HG02981 (cell line): ENCODE data around the gene TMEM151A.
A peak's percentile ranks its signal among the peaks of the same experiment; 100 is the strongest.
"Not testable (repeated sequence)": the region's sequence is repeated elsewhere in the genome, so short reads cannot be mapped to it uniquely, and the experiment has no call there.

Experiments used
- ATAC-seq: cut with Tn5 transposase; IDR thresholded peaks from one replicate; pipeline ENCODE4 v1.9.1; 2021; ENCODE audit warnings: mild to moderate bottlenecking, moderate library complexity; ENCODE audit not compliant: unreplicated experiment

The TMEM151A gene

DNA sequence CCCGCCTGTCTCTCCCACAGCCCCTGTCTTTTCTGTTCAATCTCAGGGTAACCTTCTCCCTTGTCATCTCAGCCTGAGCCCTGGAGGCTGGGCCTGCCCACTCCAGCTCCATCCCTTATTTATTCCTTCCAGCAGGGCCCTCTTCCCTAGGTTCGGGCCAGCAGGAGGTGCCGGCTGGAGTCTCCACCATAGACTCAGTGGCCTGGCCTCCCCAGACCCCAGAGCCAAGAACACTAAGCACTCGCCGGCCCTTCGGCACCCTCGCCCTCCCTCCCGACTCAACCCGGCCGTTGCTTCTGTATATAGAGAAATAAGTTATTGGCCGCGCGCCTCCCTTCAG lies 24.7 kb upstream of the TMEM151A start:
- no peak for ATAC-seq

DNA sequence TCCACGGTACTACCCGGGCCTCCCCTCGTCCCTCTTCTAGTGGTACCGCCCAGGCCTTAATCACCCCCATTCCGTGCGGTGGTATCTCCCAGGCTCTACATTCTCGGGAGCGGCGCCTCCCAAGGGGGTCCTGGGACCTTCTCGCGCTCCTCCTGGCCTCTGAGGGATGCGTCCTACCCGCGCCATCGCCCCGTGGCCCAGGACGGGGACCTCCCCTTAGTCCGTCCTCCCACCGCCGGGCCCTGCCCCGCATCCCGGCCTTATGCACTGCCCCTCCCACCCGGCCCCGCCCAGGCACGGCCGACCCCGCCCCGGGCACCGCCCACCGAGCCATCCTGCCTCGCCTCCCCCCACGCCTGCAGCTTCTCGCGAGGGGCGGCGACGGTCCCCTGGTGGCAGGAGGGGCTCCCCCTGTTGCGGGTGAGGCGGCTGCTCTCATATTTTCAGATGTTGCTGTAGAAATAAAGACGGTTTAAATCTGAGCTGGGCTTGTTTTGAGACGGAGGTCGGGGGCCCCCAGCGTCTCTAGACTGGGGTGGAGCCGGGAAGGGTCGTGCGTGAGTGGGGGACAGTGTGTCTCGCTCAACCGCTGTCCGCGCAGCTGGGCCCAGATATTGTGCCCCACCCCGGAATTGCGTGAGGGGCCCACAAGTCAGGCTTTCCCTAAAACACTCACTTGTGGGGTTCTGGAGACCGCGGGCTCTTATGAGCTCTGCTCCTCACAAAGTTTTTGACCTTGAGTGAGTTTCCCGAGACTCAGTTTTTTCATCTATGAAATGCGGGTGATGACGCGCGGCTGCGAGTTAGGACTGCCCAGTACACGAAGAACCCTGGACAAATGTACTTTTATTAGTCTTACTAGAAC lies 24.1 kb upstream of the TMEM151A start:
- ATAC-seq, result peak; percentile 33

DNA sequence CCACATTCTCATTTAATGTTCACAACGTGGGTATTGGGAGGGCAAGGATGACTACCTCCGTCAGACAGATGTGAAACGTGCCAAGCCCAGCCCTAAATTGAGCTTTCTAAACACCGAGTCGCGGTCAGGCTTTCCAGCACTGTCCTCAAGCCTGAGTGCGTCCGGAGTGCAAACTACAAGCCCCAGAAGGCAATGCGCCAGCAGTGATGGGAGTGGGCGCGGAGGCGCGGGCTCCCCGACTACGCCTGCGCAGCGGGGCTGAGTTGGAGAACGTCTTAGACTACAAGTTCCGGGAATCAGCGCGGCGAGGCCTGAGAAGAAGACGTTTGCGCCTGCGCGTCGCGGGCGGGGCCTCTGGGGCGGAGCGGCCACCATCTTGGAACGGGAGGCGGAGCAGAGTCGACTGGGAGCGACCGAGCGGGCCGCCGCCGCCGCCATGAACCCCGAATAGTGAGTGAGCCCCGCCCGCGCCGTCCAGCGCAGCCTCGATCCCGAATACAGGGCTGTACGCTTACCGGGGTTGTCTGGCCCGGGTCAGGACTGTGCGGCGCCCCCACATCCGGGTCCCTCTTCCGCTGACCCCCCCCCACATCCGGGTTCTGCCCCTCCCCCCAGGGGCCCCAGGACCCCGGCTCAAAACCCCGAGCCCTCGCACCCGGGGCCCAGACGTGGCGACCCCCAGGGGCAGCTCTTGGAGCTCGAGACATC lies 23.3 kb upstream of the TMEM151A start, which contains the start of gene RAB1B:
Gene RAB1B (plus strand): TSS at position 396 of the 708 bp plus-strand sequence. CDS start 41 bp downstream, at position 437.
- peak; percentile 79 for ATAC-seq

DNA sequence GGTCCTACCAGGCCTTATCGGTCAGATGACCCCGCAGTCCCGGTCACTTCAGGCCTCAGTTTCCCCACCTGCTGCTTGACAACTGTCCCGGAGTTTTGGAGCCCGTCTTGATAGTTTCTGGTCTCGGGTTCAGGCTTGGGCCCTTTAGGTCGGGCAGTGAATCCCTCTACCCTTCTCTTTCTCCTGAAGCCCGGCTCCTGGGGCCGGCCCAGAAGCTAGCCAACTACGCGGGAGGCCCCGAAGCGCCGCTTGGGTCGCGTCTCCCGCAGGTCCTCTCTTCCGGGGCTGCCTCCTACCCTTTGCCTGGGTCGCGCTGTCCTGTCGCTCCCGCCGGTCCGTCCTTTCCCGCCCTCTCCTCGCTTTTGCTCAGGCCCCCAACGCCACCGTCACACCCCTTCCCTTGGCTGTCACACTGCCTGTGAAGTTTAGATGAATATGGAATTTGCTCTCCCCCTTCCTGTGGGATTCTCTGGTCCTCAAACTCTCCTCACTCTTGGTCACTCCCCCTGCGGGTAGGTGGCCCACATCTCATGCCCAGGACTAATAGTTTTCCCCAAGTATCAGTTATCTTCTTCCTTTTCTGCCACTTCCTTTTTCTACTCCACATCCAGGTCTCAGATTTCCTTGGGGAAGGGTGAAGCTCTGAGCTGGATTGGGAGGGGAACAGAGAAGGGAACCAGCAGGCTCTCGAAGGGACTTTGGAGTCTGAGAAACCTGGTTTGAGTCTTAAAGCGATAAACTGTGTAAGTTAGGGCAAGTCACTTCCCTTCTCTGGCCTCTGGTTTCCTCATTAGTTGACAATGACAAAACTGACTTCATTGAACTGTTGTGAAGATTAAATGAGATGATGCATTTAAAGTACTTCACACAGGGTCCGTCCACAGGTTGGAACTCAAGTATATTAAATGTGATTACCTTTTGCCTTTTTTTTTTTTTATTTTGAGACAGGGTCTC lies 22.5 kb upstream of the TMEM151A start:
- ATAC-seq, result no peak

DNA sequence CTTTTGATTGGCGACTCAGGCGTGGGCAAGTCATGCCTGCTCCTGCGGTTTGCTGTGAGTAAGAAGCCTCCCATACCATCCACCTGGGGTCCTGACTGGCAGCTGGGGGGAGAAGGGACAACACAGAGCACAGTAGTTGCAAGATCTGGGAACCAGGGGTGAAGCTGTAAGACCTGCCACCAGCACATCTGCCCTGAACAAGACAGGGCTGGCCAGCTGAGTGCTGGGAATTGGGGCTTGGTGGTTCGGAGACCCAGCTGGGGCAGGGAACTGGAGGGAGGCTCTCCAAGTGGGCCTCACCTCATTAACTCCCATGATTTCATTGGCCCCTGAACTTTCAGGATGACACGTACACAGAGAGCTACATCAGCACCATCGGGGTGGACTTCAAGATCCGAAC lies 19.9 kb upstream of the TMEM151A start:
- ATAC-seq, result no peak

DNA sequence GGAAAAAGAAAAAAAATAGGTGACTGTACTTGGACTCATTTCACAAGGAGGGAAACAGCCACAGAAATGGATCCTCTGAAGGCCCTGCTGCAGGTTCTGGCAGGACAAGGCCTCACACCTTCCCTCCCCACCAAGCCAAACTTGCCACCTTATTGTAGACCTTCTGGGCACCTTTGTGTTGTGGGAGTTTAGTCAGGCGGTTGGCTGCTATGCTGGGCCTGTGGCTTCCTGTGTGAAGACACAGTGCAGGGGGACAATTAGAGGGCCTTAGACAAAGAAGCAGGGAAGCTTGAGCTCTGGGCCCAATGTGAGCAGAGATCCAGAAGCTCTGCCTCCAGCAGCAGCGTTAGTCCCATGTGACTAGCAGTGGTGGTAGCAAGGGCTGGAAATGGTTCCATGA lies 19.1 kb upstream of the TMEM151A start:
- no peak for ATAC-seq

DNA sequence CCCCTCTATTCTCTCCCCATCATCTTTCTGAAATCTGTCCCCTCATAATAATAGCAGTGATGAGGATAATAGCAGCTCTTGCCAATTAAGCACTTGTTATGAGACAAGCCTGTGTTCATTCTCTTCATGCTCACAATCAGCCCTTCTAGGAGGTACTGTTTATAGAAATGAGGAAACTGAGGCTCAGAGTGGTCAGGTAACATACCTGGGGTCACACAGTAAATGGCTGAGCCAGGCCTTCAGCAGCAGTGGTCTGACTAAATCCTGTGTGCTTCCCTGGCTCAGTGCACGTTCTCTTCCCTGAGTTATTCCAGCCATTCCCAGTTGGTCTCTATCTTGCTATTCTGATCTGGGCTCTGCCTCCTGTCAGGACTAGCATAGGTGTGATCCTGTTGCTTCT lies 17.5 kb upstream of the TMEM151A start:
- no peak for ATAC-seq

DNA sequence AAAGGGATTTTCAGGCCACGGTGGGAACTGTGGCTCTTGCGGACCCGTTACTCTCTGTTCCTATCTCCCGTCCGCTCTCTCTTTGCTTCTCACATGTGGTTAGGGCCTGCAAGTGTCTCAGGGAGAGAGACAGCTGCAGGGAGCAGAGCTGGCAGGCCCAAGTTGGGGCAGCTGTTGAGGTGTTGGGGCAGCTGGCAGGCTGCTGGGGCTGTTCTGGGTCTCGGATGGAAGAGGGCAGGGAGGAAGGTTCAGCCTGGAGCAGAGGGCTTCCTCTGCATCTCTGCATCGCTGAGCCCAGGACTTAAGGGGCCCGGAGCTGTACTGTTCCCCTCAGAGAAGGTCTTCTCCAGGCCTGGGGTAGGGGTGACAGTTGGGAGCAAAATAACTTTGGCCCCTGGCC lies 16.3 kb upstream of the TMEM151A start:
- no peak for ATAC-seq

DNA sequence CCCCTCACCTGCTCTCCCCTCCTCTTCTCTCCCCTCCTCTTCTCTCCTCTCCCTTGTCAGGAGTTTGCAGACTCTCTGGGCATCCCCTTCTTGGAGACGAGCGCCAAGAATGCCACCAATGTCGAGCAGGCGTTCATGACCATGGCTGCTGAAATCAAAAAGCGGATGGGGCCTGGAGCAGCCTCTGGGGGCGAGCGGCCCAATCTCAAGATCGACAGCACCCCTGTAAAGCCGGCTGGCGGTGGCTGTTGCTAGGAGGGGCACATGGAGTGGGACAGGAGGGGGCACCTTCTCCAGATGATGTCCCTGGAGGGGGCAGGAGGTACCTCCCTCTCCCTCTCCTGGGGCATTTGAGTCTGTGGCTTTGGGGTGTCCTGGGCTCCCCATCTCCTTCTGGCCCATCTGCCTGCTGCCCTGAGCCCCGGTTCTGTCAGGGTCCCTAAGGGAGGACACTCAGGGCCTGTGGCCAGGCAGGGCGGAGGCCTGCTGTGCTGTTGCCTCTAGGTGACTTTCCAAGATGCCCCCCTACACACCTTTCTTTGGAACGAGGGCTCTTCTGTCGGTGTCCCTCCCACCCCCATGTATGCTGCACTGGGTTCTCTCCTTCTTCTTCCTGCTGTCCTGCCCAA lies 15.6 kb upstream of the TMEM151A start:
- no peak for ATAC-seq

DNA sequence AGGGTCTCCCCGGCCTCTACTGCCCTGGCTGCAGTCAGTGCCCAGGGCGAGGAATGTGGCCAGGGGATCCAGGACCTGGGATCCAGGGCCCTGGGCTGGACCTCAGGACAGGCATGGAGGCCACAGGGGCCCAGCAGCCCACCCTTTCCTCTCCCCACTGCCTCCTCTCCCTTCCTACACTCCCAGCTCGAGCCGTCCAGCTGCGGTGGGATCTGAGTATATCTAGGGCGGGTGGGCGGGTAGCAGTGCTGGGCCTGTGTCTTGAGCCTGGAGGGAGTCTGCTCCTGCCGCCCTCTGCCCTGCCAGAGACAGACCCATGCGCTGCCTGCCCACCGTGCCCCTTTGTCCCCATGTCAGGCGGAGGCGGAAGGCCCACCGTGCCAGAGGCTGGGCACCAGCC lies 15.1 kb upstream of the TMEM151A start:
- ATAC-seq, result not testable (repeated sequence)

DNA sequence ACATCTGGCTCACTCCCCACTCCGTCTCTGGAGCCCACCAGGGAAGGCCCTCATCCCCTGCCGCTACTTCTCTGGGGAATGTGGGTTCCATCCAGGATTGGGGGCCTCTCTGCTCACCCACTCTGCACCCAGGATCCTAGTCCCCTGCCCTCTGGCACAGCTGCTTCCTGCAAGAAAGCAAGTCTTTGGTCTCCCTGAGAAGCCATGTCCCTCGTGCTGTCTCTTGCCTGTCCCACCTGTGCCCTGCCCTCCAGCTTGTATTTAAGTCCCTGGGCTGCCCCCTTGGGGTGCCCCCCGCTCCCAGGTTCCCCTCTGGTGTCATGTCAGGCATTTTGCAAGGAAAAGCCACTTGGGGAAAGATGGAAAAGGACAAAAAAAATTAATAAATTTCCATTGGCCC lies 14.6 kb upstream of the TMEM151A start:
- ATAC-seq, result not testable (repeated sequence)

DNA sequence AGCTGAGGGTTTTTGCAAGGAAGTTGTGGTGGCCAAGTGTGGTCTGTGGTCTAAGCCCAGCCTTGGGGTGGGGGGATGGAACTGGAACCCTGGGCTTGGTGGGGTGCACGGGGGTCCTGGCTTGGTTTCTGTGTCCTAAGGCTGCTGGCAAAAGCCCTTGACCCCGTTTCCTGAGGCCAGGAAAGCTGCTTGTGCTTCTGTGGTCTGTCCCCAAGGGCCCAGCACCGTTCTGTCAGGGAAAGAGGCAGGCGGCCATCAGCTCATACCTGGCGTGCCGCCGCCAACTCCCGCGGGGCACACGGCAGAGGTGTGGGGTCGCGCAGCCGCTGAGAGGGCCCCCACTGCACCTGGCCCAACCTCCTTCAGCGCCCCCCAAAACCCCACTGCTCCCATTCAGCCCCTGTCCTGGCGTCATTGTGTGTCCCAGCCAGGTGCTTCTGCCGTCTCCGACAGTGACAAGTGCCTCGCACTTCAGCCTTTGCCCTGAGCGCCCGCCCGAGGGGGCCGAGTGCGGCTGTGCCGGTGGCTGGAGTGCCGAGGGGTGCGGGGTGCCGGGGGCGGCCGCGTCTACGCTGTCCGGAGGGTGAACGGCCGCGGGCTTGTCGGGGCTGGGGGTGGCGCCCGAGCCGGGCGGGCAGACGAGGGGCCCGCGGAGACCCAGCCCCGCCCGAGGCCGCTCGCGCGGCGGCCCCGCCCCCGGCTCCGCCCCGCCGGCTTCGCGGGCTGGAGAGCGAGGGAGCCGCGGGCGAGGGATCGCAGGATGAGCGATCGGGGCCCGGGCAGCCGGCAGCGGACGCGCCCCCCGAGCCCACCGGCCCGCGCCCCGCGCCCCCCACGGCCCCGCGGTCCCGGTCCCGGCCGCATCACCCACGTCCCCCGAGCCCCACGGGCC lies 14.0 kb upstream of the TMEM151A start, which contains the start of gene CNIH2:
Gene CNIH2 (plus strand): TSS at position 705 of the 892 bp plus-strand sequence. CDS start 282 bp downstream, outside the sequence.
- no peak for ATAC-seq

DNA sequence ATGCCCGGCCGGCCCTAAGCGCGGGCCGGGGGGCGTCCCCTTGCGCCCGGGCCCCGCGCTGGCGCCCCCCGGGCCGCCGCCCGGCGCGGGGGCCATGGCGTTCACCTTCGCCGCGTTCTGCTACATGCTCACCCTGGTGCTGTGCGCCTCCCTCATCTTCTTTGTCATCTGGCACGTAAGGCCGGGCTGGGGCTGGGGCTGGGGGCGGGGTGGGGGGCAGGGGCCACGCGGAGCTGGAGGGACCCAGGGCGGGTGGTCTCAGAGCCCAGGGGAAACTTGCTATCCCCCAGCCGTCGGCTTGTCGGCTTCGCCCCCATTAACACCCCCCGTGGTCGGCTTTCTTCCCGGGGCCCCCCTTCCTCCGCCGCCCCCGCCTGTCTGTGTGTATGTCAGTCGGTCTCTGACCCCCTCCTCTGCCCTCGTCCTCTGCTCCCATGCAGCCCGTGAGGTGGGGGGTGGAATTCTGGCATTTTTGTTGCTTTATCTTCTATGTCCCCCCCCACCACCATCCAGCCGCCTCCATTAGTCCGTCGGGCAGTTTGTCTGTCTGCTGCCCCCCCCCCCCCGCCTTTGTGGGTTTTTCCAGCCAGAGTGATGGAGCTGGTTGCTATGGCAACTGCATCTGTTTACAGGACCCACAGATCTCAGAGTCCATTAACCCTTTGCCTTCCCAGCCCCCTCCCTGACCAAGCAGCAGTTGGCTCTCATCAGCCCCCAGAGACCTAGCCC lies 13.2 kb upstream of the TMEM151A start:
- ATAC-seq, result no peak

DNA sequence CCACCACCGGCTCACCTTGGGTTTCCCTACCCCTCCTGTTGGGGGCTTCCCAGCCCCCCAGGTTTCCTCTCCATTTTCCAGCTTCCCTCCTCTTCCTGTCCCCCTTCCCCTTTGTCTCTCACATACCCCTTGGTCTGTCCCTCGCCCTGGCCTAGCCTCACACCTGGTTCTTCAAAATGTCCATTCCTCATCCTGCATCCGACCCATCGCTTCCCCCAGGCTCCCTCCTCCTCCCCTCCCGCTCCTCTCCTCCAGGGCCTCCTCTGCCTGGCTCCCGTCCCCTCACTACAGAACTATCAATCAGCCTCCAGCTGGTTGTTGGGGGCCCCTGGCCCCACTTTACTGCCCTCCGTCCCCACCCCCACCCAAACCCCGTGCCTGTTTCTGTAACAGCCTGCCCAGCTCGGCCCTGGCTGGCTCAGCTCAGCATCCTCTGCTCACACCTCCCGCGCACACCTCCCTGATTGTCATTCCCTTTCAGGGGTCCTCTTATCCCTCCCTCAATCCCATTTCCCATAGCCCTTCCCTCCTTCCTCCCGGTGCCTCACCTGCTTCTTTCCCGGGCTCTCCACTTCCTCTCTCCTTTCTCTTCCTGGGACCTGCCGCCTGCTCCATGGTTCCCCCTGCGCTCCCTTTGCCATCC lies 12.5 kb upstream of the TMEM151A start:
- ATAC-seq, result no peak

DNA sequence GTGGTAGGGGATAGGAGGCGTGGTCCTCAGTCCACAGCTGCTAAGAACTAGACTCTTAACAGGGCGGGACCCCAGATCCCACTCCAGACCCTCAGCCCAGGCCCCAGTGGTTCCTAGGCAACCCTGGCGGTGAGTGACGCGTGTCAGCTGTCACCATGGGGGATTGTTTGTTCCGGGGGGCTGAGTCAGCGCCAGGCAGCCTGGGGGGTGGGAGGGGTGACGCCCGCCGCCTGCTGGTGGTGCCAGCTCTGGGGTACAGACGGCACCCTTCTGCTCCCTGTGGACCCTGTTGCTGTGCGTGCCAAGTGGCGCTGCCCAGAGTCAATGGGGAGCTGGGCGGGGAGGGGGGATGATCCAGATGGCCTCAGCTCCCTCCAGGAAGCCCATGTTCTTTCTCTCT lies 11.3 kb upstream of the TMEM151A start:
- no peak for ATAC-seq

DNA sequence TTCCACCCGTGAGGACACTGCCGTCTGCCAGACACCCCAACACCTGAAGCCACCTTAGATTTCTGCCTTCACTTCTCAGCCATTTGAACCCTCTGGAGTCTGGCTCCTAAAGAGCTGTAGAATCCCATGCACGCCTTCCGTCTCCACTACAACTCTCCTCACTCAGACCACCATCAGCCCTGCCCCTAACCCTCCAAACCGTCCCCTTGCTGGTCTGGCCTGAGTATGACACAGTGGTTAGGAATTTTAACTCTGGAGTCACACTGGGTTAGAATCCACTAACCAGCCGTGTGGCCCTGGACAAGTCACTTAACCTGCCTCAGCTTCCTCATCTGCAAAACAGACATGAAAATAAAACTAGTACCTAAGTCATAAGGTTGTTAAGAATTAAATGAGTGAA lies 10.7 kb upstream of the TMEM151A start:
- no peak for ATAC-seq

DNA sequence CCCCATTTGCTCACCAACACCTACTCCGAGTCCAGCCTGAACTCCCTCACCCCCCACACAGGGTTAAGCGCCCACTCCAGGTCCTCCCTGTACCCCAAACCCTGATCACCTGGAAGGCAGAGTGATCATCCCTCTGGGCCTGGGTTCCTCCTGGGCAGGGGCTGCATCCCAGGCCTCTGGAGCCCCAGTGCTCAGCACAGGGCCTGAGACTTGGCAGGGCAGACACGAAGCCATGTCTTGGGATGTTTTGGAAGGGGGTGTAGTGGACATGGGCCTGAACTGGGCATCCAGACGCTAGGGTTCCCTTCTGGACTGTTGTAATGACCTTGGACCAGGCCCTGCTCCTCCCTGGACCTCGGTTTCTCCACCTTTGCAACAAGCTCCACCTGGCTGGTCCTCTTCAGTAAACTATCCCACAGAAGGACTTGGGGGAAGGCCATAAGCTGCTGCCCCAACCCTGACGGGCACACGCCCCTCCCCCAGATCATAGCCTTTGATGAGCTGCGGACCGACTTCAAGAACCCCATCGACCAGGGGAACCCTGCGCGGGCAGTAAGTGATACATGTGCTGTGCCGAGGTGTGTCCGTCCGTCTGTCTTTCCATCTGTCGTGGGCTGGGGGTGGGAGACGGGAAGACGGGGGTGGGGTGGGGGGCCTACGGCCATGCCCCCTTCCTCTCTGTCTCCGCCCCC lies 9.8 kb upstream of the TMEM151A start:
- ATAC-seq, result no peak
